ENCODE data around the gene LRRC8B.

DNA sequence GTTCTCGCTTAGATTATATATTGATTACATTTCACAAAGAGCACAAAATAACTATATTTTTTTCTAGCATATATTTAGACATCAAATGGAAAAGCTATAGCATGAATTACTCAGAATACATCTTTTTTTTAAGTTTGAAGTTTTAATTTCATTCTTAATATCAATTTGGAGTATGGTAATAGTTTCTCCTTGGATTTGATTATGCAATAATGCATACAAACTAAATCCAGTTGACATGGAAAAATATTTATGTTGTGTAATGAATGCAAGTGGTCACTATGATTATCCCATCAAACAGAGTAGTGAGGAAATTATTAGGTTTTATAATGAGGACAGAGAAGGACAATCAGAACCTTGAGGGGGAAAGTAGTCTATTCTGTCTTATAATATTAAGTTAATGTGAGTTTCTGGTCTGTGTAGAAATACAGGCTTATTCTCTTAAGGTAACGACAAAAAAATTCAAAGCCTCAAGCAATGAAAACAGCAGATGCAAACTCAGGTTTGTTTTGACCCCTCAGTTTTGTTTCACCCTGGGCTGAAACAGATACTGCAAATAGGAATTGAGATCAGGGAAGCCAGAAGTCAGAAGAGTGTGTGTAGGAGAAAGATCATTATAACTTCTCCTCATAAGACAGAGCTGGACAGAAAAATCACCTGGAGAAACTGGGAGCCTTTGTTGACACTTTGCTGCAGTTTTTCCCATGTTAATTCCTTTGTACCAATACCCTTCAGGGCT is 23.7 kb downstream of the LRRC8B start:
- no peak for TF ChIP-seq POLR2A (IDR thresholded peaks at IDR 0.05)
- TF ChIP-seq, protein P1, sequence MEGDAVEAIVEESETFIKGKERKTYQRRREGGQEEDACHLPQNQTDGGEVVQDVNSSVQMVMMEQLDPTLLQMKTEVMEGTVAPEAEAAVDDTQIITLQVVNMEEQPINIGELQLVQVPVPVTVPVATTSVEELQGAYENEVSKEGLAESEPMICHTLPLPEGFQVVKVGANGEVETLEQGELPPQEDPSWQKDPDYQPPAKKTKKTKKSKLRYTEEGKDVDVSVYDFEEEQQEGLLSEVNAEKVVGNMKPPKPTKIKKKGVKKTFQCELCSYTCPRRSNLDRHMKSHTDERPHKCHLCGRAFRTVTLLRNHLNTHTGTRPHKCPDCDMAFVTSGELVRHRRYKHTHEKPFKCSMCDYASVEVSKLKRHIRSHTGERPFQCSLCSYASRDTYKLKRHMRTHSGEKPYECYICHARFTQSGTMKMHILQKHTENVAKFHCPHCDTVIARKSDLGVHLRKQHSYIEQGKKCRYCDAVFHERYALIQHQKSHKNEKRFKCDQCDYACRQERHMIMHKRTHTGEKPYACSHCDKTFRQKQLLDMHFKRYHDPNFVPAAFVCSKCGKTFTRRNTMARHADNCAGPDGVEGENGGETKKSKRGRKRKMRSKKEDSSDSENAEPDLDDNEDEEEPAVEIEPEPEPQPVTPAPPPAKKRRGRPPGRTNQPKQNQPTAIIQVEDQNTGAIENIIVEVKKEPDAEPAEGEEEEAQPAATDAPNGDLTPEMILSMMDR (IDR thresholded peaks at IDR 0.05 in 4 of 5, conservative IDR thresholded peaks at IDR 0.05 in 1 of 5) = no peak

All from gastrocnemius medialis (tissue), 4 donors.